SK-N-SH treated with all-trans-retinoic acid at 6 μM for 48 hours (cell line): ENCODE data around the gene PDGFB.

ENCODE experiments used
- CREB5 ChIP-seq: fragments of 250-450 bp; sonication (Bioruptor Pico); IDR thresholded peaks from 2 replicates; pipeline ENCODE4 v1.5.1; 2020; ENCODE audit warnings: low read depth, mild to moderate bottlenecking, moderate library complexity
- CSDC2 ChIP-seq: fragments of 250-450 bp; sonication (Bioruptor Pico); IDR thresholded peaks from 2 replicates; pipeline ENCODE4 v1.5.0; 2020; ENCODE audit warnings: mild to moderate bottlenecking, moderate library complexity
- PATZ1 ChIP-seq: fragments of 250-450 bp; sonication (Bioruptor Pico); IDR thresholded peaks from 2 replicates; pipeline ENCODE4 v1.8.0; 2020; ENCODE audit warnings: mild to moderate bottlenecking, moderate library complexity, borderline replicate concordance
- PPARA ChIP-seq: fragments of 250-450 bp; sonication (Bioruptor Pico); IDR thresholded peaks from 2 replicates; pipeline ENCODE4 v1.5.0; 2020; ENCODE audit warnings: mild to moderate bottlenecking, borderline replicate concordance
- RARB ChIP-seq: fragments of 250-450 bp; sonication (Bioruptor Pico); IDR thresholded peaks from 2 replicates; pipeline ENCODE4 v1.8.0; 2021; ENCODE audit warnings: mild to moderate bottlenecking, moderate library complexity
- SNAI2 ChIP-seq: fragments of 250-450 bp; sonication (Bioruptor Pico); IDR thresholded peaks from 2 replicates; pipeline ENCODE4 v1.5.0; 2020; ENCODE audit warnings: mild to moderate bottlenecking, moderate library complexity
- ZFP3 ChIP-seq: fragments of 250-450 bp; sonication (Bioruptor Pico); IDR thresholded peaks from 2 replicates; pipeline ENCODE4 v1.5.0; 2020; ENCODE audit warnings: mild to moderate bottlenecking, moderate library complexity
- ZFP30 ChIP-seq: fragments of 450-650 bp; formaldehyde crosslinking; IDR thresholded peaks from 2 replicates; pipeline ENCODE4 v1.5.0; 2022; ENCODE audit warnings: mild to moderate bottlenecking, moderate library complexity
- ZNF565 ChIP-seq: fragments of 450-650 bp; formaldehyde crosslinking; conservative IDR thresholded peaks from 2 replicates; pipeline ENCODE4 v1.5.0; 2020; ENCODE audit warnings: low read depth, mild to moderate bottlenecking, moderate library complexity

GRCh38 chr22:39234867-39235687, 9.7 kb downstream of the PDGFB start:
- TF ChIP-seq RARB: no peak
- no peak for TF ChIP-seq ZFP3 (CRISPR knock-in tag)
- no peak for TF ChIP-seq ZNF565 (CRISPR knock-in tag)
- TF ChIP-seq PPARA: no peak
- no peak for TF ChIP-seq PATZ1 (CRISPR knock-in tag)
- TF ChIP-seq CREB5: no peak
- TF ChIP-seq CSDC2 (CRISPR knock-in tag): no peak
- TF ChIP-seq SNAI2 (CRISPR knock-in tag): no peak
- no peak for TF ChIP-seq ZFP30 (CRISPR knock-in tag)
